ENCODE measurements around the gene DECR2. TPM values are rescaled to one million over a fixed set of nuclear protein-coding genes. Genes with fewer than 3 reads are reported as not detected.

The DECR2 gene
- total and polyA plus RNA-seq, 2 experiments from 2014 or later, result 54.5 to 80.5 TPM

- Histone ChIP-seq H3K4me3 (no peak overlapping the region), H4K20me1 (ENCODE audit: insufficient read depth, poor library complexity, severe bottlenecking) (no peaks in the 10 kb centered on the region), H3K9me2 (replicated peaks; ENCODE audit: insufficient read depth) (no peaks in the 10 kb centered on the region), H3K4me2 (no peak overlapping the region), H2AFZ (no peak overlapping the region), H3K9me3 (ENCODE audit: low read depth) (no peaks in the 10 kb centered on the region), H3K4me1 (ENCODE audit: insufficient read depth) (no peaks in the 10 kb centered on the region), H3K79me2 (no peaks in the 10 kb centered on the region), H3K27ac (no peak overlapping the region), H3K36me3 (replicated peaks; ENCODE audit: insufficient read depth, low read depth) (no peaks in the 10 kb centered on the region), H3K27me3 (no peaks in the 10 kb centered on the region)
- 61% methylated on average over 16 of the region's 24 CpGs for WGBS (ENCODE audit: low lambda C conversion rate, missing lambda C conversion rate)
- TF ChIP-seq CTCF (IDR thresholded peaks at IDR 0.05; ENCODE audit: poor library complexity), result no peak
- TF ChIP-seq EZH2phosphoT487 (IDR thresholded peaks at IDR 0.05; ENCODE audit: low read depth, severe bottlenecking, unreplicated experiment), result no peak
- no peak for TF ChIP-seq EZH2 (IDR thresholded peaks at IDR 0.05; ENCODE audit: borderline replicate concordance)
- no peak for DNase-seq (ENCODE audit: low spot score)
Measured at GRCh38 chr16:363766-364490, 37.8 kb upstream of the DECR2 start.

- no peak for DNase-seq (ENCODE audit: low spot score)
- Histone ChIP-seq H3K4me3 (no peak overlapping the region), H2AFZ (no peak overlapping the region), H3K36me3 (replicated peaks; ENCODE audit: insufficient read depth, low read depth) (no peaks in the 10 kb centered on the region), H3K27me3 (no peaks in the 10 kb centered on the region), H4K20me1 (ENCODE audit: insufficient read depth, poor library complexity, severe bottlenecking) (no peaks in the 10 kb centered on the region), H3K9me2 (replicated peaks; ENCODE audit: insufficient read depth) (no peaks in the 10 kb centered on the region), H3K4me2 (no peak overlapping the region), H3K4me1 (ENCODE audit: insufficient read depth) (no peaks in the 10 kb centered on the region), H3K79me2 (peaks cover 3% of the 10 kb centered on the region), H3K27ac (no peak overlapping the region), H3K9me3 (ENCODE audit: low read depth) (no peaks in the 10 kb centered on the region)
- TF ChIP-seq CTCF (IDR thresholded peaks at IDR 0.05; ENCODE audit: poor library complexity) (no peak), EZH2phosphoT487 (IDR thresholded peaks at IDR 0.05; ENCODE audit: low read depth, severe bottlenecking, unreplicated experiment) (no peak), EZH2 (IDR thresholded peaks at IDR 0.05; ENCODE audit: borderline replicate concordance) (no peak)
- WGBS (ENCODE audit: low lambda C conversion rate, missing lambda C conversion rate), result 75% methylated on average over 19 of the region's 19 CpGs
Measured at GRCh38 chr16:364595-365491, 36.8 kb upstream of the DECR2 start.

- Histone ChIP-seq H3K27ac (no peak overlapping the region), H3K4me3 (no peak overlapping the region), H3K4me1 (ENCODE audit: insufficient read depth) (peaks cover 4% of the 10 kb centered on the region), H3K27me3 (no peaks in the 10 kb centered on the region), H3K9me3 (ENCODE audit: low read depth) (no peaks in the 10 kb centered on the region), H2AFZ (no peak overlapping the region), H3K79me2 (peaks cover 4% of the 10 kb centered on the region), H3K36me3 (replicated peaks; ENCODE audit: insufficient read depth, low read depth) (no peaks in the 10 kb centered on the region), H3K9me2 (replicated peaks; ENCODE audit: insufficient read depth) (no peaks in the 10 kb centered on the region), H3K4me2 (no peak overlapping the region), H4K20me1 (ENCODE audit: insufficient read depth, poor library complexity, severe bottlenecking) (no peaks in the 10 kb centered on the region)
- TF ChIP-seq EZH2 (IDR thresholded peaks at IDR 0.05; ENCODE audit: borderline replicate concordance), result no peak
- TF ChIP-seq CTCF (IDR thresholded peaks at IDR 0.05; ENCODE audit: poor library complexity), result no peak
- TF ChIP-seq EZH2phosphoT487 (IDR thresholded peaks at IDR 0.05; ENCODE audit: low read depth, severe bottlenecking, unreplicated experiment), result no peak
- 92% methylated on average over 10 of the region's 10 CpGs for WGBS (ENCODE audit: low lambda C conversion rate, missing lambda C conversion rate)
- DNase-seq (ENCODE audit: low spot score), result no peak
Measured at GRCh38 chr16:366476-366875, 35.2 kb upstream of the DECR2 start.
